HL-60/S4 treated with phorbol 12-myristate 13-acetate at 8.2 ng/mL for 4 days and 3 days (cell line): Measurements from ENCODE around the gene ZBTB12.
"Not testable (repeated sequence)": the region's sequence is repeated elsewhere in the genome, so short reads cannot be mapped to it uniquely, and the experiment has no call there.

Source experiments
- in situ Hi-C: fragments of 300-500 bp; cut with MboI; formaldehyde crosslinking; loops from 2 replicates; pipeline ENCODE4 v1.15.0; 2022; ENCODE audit warnings: low sequenced_read_pairs

Gene ZBTB12

DNA sequence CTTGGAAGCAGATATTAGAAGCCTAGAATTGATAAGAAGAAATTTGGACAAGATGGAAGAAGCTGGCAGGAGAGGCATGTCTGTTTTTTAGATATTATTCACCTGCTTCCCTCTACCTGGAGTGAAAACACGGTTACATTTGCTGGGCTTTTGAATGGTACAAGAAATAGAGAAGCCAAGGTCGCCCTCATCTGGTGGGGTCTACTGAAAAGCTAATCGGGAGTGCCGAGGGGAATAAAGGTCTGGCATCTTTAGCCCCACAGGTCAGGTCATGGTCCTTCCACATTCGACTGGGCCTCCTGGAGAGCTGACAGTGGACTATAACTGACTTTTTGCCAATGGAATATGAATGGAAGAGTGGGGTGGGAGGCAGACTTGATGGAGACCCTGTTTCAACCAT, 21.1 kb upstream of the ZBTB12 start:
- in situ Hi-C loops = no loop called here

DNA sequence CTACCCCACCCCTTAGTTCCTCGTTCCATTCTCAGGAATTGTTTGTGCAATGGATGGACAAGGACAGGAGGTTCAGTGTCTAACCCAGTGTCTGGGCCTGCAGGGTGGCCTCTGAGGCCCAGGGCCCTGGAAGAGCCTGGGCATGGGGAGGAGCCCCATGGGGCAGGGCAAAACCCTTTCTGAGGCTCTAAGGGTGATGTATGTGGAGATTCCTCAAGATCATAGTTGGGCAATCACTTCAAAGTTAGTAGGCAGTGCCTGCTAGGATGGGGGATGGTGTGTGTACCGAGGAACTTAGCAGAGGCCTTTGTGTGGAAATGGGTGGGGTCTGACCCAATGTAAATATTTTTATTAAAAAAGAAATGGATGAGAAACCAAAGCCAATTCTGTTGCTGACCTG, 18.9 kb upstream of the ZBTB12 start:
- in situ Hi-C loops = no loop called here

DNA sequence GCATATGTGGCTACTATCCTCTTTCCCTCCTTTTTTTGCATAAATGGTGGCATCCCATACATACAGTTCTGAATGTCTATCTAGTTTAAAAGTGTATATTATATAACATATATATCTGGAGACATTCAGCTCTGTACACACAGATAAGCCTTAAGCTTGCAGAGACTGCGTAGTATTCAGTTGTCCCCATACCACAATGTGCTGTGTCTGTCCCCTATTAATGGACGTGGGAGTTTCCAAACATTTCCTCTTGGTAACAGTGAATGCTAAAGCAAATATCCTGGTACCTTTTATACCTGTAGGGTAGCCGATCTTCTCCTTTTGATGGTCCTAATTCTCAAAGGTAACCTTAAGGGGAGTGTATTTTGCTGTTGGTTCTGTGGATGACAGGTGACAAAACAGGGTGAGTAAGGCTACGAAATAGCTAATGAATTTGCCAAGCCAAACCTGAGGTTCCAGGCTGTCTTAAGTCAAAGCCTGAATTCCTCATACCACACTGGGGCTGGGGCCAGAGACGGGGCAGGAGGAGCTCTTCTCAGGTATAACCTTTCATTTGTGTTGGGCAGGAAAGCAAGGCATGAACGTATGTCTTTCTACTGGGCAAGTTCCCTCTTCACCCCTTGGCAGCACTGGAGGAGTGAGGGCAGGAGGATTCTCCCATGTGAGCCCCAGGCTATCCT, 17.9 kb upstream of the ZBTB12 start:
- in situ Hi-C loops = no loop called here

DNA sequence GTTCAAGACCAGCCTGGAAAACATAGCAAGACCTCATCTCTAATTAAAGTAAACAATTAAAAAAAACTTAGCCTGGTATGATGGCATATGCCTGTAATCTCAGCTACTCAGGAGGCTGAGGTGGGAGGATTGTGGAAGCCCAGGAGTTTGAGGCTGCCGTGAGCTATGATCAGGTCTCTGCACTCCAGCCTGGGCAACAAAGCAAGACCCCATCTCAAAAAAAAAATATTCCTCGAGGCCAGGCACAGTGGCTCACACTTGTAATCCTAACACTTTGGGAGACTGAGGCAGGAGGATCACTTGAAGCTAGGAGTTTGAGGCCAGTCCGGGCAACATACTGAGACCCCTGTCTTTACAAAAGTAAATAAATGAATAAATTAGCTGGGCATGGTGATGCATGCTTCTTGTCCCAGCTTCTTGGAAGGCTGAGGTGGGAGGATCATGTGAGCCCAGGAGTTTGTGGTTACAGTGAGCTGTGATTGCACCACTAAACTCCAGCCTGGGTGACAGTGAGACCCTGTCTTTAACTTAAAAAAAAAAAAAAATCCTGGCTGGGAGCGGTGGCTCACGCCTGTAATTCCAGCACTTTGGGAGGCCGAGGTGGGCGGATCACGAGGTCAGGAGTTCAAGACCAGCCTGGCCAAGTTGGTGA, 16.3 kb upstream of the ZBTB12 start:
- in situ Hi-C loops = no loop called here

DNA sequence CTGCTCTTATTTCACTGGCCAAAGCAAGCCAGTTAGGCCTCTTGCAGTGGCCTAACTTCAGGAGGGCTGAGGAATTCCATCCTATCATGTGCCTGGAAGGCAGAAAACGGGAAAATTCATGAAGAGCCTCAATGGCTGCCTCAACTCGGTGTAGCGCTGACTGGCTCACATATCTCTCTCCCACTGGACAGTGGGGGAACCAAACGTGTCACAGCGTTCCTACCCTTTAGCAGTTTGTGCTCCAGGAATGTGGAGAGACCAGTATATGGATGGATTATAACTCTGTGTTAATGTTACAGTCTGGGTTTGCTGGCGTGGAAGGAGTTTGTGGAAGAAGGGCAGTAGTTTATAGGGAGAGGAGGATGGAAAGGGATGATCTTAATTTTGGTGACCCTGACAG, 13.9 kb upstream of the ZBTB12 start:
- in situ Hi-C loops = no loop called here

DNA sequence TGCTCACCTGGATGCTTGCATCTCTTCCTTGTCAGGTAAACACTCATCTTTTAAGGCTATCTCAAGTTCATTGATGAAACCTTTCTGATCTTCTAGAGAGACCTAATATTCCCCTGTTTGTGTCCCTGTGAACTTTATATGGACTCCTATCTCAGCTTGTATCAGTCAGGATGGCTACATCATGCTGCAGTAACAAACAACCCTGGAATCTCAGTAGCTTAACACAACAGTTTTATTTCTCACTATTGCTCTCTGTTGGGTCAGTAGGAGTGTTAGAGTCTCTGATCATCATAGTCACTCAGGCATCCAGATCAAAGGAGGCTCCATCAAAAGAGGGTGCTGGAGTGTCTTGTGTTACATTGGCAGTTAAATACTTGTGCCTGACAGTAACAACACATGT, 13.5 kb upstream of the ZBTB12 start:
- in situ Hi-C loops = no loop called here

DNA sequence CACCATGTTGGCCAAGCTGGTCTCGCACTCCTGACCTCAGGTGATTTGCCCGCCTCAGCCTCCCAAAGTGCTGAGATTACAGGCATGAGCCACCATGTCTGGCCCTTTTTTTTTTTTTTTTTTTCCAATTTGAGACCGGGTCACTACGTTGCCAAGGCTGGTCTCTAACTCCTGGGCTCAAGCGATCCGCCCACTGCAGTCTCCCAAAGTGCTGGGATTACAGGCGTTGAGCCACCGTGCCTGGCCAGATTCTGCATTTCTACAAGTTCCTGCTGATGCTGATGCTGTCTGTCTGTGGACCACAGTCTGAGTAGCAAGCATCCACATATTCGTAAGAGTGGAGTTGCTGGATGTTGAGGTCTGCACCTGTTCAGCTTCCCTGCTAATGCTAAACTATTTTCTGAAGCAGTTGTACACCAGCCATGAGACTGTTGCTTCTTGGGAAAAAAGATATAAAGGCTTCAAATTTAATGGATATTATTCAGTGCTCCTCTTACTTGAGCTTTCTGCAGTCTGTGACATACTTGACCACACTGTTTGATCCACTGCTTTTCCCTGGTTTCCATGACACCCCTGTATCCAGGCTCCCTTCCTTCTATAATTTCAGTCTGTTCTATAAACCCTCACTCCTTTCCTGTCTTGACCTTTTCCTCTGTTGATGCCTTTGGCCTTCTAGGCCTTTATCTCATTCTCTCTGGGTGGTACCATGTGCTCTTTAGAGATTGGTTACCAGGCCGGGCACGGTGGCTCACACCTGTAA, 10.1 kb upstream of the ZBTB12 start:
- in situ Hi-C loops = no loop called here

DNA sequence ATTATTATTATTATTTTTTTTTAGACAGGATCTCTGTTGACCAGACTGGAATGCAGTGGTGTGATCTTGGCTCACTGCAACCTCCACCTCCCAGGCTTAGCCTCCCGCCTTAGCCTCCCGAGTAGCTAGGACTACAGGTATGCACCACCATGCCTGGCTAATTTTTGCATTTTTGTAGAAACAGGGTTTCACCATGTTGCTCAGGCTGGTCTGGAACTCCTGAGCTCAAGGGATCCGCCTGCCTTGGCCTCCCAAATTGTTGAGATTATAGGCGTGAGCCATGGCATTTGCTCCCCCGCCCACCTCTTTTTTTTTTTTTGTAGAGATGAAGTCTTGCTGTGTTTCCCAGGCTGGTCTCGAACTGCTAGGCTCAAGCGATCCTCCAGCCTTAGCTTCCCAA, 7.4 kb upstream of the ZBTB12 start:
- in situ Hi-C loops = not testable (repeated sequence)

DNA sequence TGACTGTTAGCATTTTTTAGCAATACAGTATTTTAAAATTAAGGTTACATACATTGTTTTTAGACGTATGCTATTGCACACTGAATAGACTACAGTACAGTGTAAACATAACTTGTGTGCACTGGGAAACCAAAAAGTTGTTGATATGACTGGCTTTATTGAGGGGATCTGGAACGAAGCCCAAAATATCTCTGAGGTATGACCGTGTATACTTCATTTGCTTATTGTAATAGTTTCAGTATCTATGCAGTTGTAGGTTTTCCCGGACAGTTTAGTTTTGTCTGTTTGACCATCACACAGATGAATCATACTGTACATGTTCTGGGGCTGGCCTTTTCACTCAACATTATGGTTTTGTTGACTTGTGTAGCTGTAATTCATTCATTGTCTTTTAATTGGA, 6.9 kb upstream of the ZBTB12 start:
- in situ Hi-C loops = no loop called here

DNA sequence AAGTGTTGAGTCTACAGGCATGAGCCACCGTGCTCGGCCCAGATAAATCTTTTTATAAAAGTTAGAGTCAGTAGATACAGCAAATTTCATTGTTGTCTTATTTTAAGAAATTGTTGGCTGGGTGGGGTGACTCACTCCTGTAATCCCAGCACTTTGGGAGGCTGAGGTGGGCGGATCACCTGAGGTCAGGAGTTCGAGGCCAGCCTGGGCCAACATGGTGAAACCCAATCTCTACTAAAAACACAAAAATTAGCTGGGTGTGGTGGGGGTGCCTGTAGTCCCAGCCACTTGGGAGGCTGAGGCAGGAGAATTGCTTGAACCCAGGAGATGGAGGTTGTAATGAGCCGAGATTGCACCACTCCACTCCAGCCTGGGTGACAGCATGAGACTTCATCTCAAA, 6.4 kb upstream of the ZBTB12 start:
- in situ Hi-C loops = not testable (repeated sequence)

DNA sequence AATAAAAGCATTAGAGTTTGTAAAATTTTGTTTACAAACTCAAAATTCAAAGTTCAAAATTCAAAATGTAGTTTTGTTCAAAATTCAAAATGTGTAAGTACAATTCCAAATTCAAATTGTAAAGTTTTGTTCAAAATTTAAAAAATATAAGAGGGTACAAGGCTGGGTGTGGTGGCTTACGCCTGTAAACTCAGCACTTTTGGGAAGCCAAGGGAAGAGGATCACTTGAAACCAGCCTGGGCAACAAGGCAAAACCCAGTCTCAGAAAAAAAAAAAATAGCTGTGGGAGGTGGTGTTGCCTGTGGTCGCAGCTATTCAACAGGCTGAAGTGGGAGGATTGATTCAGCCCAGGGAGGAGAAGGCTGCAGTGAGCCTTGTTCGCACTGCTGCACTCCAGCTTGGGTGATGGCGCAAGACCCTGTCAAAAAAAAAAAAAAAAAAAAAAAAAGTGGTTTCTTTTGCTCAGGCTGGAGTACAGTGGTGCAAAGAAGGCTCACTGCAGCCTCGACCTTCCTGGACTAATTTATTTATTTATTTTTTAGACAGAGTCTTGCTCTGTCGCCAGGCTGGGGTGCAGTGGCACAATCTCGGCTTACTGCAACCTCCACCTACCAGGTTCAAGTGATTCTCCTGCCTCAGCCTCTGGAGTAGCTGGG, 5.4 kb upstream of the ZBTB12 start:
- in situ Hi-C loops = no loop called here

DNA sequence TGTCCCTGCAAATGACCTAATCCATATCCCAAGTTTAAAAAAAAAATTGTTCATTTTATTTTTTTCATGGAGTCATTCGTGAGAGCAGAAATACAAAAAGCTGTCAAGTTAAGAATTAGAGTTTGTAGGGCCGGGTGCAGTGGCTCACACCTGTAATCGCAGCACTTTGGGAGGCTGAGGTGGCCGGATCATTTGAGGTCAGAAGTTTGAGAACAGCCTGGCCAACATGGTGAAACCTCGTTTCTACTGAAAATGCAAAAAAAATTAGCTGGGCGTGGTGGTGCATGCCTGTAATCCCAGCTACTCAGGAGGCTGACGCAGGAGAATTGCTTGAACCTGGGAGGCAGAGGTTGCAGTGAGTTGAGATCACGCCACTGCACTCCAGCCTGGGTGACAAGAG, 4.8 kb upstream of the ZBTB12 start:
- in situ Hi-C loops = not testable (repeated sequence)

DNA sequence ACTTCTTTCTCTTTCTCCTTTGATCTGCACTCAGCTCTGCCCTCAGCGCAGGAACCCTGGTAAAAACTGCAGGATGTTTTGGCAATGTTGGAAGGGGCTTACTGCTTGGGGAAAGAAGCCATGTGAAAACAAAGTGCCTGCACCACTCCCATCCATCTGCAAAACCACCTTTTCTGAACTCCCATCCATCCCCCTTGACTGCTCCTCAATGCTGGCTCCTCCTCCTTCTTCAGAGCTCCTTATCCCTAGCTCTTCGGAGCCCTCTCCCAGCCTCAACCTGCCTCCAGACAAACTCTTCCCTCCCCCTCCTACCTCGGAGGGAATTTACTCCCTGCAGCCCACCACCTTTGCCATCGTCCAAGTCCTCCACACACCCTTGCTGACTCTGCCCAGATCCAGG, 4.2 kb upstream of the ZBTB12 start:
- in situ Hi-C loops = no loop called here

DNA sequence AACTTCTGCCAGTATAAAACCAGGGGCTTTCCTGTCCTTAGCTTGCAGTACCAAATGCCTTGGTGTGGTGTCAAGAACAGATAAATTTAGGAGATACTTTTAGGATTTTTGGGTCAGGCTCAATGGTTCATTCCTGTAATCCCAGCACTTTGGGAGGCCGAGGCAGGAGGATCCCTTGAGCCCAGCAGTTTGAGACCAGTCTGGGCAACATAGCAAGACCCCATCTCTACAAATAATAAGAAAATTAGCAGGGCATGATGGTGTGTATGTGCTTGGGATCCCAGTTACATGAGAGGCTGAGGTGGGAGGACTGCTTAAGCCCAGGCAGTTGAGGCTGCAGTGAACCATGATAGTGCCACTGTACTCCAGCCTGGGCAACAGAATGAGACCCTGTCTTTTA, 3.2 kb upstream of the ZBTB12 start:
- in situ Hi-C loops = no loop called here

DNA sequence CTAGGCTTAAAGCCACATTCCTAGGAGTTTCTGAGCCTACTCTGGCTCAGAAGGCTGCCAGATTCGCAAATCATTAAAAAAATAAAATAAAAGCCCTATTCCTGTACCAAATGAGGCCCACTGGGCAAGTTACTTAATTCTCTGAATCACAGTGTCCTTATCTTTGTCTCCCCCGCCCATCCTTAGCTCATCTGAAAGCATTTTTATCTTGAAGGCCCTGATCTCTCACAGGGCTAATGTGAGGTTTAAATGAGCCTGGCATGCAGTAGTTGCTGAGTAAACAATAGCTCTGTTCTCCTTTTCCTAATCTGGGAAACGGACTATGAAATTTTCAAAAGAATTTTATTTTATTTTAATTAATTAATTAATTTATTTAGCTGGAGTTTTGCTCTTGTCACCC, 2.1 kb upstream of the ZBTB12 start:
- in situ Hi-C loops = no loop called here

DNA sequence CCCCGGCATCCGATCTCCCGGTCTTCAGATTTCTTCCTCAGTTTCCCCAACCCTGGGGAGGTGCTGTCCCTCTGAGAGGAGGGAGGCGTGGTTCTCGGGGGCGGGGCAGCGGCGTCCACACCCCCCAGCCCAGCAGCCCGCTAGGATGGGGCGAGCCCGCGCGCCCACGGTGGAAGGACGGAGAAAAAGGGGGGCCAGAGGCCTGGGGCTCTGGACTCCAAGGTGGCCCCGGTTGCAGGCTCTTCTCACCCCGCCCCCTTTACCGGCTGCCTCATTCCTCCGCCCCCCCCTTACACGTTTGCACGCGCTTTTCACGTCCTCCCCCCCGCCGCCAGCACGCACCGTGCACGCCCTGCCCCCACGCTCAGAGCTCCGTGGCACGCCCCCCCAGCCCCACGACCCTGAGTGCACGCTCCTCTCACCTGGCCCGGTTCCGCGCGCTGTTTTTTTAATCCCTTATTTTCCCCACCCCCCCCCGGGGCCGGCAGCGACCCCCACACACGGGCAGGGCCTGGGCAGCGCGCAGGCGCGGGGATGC, 402 bp downstream of the ZBTB12 start:
- in situ Hi-C loops = no loop called here

DNA sequence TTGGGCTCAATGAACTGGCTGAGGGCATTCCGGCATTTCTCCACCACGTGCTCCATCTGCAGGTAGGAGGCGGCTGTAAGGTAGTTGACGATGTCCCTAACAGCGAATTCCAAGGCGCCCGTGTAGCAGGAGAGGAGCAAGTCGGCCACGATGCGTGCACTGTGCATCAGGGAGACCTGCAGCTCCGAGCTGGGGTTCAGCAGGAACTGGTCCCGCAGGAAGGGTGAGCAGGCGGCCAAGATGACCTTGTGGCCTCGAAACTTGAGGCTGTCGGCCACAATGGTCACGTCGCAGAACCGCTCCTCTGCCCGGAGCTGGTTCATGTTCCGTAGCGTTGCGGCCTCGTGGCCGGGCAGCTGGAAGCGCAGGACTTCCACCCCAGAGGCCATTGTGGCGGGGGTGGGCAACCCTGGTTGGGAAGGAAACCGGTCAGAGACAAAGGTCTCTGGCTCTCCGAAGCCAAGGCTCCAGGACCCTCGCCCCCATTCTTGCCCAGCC, 920 bp downstream of the ZBTB12 start:
- in situ Hi-C loops = no loop called here

DNA sequence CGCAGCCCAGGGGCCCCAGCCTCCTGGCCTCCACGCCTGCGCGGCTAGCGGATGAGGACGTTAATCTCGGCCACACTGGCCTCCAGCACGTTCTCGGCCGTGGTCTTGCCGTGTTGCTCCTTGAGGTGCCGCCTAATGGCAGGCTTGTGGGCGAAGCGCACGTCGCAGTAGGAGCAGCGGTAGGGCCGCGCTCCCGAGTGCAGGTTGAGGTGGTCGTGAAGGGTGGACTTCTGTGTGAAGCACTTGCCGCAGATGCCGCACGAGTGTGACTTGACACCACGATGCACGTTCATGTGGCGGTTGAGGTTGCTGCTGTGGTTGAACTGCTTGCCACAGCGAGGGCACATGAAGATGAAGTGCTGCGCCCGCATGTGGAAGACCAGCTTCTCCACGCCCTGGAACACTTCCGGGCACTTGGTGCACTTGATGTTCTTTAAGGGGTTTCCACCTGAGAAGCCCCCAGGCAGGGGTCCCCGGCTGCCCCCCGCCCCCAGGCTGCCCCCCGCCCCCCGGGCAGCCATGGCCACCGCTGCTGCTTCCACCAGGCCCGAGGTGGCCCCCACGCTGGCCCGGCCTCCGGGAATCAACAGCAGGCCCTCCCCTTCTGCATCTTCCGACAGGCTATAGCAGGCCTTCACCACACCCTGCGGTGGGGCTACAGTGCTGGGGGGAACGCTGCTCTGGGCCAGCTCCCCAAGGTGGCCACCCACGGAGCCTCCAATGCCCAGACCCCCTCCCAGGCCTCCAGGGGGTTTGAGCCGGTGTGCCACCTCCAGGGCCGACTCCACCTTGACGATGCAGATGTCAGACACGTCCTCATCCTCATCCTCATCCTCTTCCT, 1.8 kb downstream of the ZBTB12 start:
- in situ Hi-C loops = no loop called here

DNA sequence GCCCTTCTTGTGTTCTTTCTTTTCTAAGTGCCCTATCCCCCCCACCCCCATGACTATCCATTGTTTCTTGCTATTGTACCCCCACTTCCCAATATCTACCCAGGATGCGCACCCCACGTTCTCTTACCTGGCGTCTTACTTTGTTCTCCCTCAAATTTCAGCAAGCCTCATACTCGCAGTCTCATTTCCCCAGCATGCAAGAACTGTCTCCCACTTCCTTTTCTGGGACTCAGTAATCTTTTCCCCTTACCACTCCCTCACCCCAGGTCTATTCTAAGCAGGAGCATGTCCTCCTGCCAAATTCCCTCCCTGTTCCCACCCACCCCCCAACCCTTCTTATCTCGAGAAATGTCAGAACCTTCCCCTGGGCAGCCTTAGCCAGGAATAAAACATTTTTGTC, 2.7 kb downstream of the ZBTB12 start:
- in situ Hi-C loops = no loop called here

DNA sequence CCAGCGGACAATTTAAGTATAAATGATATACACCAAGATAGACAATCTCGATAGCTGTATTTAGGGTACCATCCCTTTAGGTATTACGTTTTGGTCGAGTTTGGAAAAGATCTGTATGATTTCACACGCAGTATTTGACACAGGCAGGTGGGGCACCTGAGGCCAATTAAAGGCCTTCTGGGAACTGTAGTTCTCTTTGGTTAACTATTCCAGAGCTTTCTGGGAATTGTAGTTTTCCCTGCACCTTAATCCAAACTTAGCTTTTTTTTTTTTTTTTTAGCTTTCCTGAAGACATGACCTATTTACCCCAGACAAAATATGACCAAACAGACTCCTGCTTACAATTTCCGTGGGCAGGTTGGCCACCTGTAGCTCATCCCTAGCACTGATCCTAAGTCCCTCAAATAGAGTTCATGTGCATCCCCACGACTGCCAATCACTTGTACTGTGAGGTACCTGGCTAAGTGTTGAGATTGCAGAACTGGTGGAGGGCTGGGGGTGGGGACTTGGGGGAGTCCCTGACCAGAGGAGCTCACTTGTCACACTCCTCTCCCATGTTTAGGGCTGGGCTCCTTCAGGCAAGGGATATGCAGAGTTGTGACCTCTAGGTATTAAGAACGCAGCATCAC, 3.4 kb downstream of the ZBTB12 start:
- in situ Hi-C loops = no loop called here
